ENCODE results near the gene DEFB132.
"Not testable (repeated sequence)": the region's sequence is repeated elsewhere in the genome, so short reads cannot be mapped to it uniquely, and the experiment has no call there.

DEFB132 gene

DNA sequence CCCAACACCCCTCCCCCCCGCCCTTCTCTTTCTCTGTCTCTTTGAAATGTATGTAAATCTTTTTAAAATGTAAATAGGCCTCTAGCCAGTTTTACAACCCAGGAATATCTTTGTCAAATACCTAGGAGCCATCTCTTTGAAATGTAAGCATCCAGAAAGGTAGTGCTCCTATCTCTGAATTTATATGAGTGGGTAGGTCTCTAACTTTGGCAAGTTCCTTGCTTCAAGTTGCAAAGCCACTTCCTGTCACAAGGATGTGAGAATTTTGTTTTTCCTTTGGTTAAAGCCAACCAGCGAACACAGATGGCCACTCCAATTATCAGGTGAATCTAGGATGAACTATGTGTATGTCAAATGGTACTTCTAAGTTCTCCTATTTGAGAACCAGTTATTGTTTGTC lies 6.2 kb upstream of the DEFB132 start:
- Histone ChIP-seq H3K27me3 (ENCODE audit: control insufficient read depth, insufficient read depth, low read length) (no peaks in the 10 kb centered on the region), H3K4me2 (ENCODE audit: low read length) (no peak overlapping the region), H3K9ac (no peak overlapping the region), H3K9me3 (ENCODE audit: control insufficient read depth, low read length) (no peaks in the 10 kb centered on the region), H3K79me2 (no peaks in the 10 kb centered on the region), H3K4me1 (no peaks in the 10 kb centered on the region), H3K4me3 (ENCODE audit: low read depth, low read length) (no peak overlapping the region), H3K36me3 (ENCODE audit: control insufficient read depth, insufficient read depth, low read length) (no peaks in the 10 kb centered on the region), H2AFZ (no peak overlapping the region), H3K27ac (no peak overlapping the region)
- no peak for TF ChIP-seq CTCF (IDR thresholded peaks at IDR 0.05)

DNA sequence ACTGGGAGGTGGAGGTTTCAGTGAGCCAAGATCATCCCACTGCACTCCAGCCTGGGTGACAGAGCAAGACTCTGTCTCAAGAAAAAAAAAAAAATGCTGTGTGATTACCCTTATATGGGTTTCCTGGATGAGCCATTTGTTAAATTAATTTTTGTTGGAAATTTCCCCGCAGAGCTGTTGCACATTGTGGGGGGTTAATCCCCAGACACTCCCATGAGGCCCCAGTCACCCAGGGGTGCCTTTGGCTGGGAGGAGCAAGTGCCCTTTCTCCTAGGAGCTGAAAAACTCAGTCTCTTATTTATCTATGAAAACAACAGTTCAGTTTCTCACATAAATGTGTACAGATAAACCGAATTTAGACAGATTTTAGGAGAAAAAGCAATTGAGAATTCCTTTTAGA lies 4.7 kb upstream of the DEFB132 start:
- H3K4me1 ChIP-seq, result peaks cover 7% of the 10 kb centered on the region
- no peaks in the 10 kb centered on the region for H3K9me3 ChIP-seq (ENCODE audit: control insufficient read depth, low read length)
- H3K9ac ChIP-seq, result no peak overlapping the region
- H3K27ac ChIP-seq, result no peak overlapping the region
- H3K27me3 ChIP-seq (ENCODE audit: control insufficient read depth, insufficient read depth, low read length), result no peaks in the 10 kb centered on the region
- H3K4me3 ChIP-seq (ENCODE audit: low read depth, low read length), result no peak overlapping the region
- H2AFZ ChIP-seq, result no peak overlapping the region
- no peaks in the 10 kb centered on the region for H3K79me2 ChIP-seq
- H3K36me3 ChIP-seq (ENCODE audit: control insufficient read depth, insufficient read depth, low read length), result no peaks in the 10 kb centered on the region
- H3K4me2 ChIP-seq (ENCODE audit: low read length), result no peak overlapping the region
- TF ChIP-seq CTCF (IDR thresholded peaks at IDR 0.05), result no peak

DNA sequence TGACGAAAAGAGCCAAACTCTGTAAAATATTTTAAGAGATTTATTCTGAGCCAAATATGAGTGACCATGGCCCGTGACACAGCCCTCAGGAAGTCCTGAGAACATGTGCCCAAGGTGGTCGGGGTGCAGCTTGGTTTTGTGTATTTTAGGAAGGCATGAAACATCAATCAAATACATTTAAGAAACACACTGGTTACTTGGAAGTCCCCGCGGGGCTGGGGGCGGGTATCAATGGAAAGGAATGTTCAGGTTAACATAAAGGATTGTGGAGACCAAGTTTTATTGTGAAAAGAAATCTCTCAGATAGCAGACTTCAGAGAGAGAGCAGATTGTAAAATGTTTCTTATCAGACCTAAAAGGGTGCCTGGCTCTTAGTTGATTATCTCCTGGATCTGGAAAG lies 4.1 kb upstream of the DEFB132 start:
- peaks cover 12% of the 10 kb centered on the region for H3K4me1 ChIP-seq
- not testable (repeated sequence) for H2AFZ ChIP-seq; H3K4me2 ChIP-seq (ENCODE audit: low read length); H3K4me3 ChIP-seq (ENCODE audit: low read depth, low read length); H3K27me3 ChIP-seq (ENCODE audit: control insufficient read depth, insufficient read depth, low read length); H3K36me3 ChIP-seq (ENCODE audit: control insufficient read depth, insufficient read depth, low read length); H3K9me3 ChIP-seq (ENCODE audit: control insufficient read depth, low read length); H3K27ac ChIP-seq; H3K9ac ChIP-seq; H3K79me2 ChIP-seq

GRCh38 chr20:258269-258858 lies 840 bp downstream of the DEFB132 start:
- H3K9ac ChIP-seq, result no peak overlapping the region
- H3K4me1 ChIP-seq, result peaks cover 20% of the 10 kb centered on the region
- no peaks in the 10 kb centered on the region for H3K79me2 ChIP-seq
- H2AFZ ChIP-seq, result peak overlapping the region; percentile 61
- H3K4me3 ChIP-seq (ENCODE audit: low read depth, low read length), result no peak overlapping the region
- TF ChIP-seq CTCF (IDR thresholded peaks at IDR 0.05), result no peak
- H3K9me3 ChIP-seq (ENCODE audit: control insufficient read depth, low read length), result no peaks in the 10 kb centered on the region
- no peaks in the 10 kb centered on the region for H3K36me3 ChIP-seq (ENCODE audit: control insufficient read depth, insufficient read depth, low read length)
- H3K4me2 ChIP-seq (ENCODE audit: low read length), result no peak overlapping the region
- H3K27me3 ChIP-seq (ENCODE audit: control insufficient read depth, insufficient read depth, low read length), result no peaks in the 10 kb centered on the region
- H3K27ac ChIP-seq, result no peak overlapping the region

DNA sequence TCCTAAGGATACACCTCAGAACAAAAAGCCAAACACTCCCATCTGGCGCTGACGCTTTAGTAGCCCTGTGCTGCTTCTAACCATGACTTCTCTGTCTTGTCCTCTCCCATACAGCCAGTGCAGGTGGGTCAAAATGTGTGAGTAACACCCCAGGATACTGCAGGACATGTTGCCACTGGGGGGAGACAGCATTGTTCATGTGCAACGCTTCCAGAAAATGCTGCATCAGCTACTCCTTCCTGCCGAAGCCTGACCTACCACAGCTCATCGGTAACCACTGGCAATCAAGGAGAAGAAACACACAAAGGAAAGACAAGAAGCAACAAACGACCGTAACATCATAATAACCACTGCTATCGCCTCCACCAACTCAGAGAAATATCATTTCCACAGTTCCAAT lies 1.4 kb downstream of the DEFB132 start:
- Histone ChIP-seq H3K4me3 (ENCODE audit: low read depth, low read length) (peak overlapping the region; percentile 6), H2AFZ (peak overlapping the region; percentile 61), H3K4me1 (peaks cover 20% of the 10 kb centered on the region), H3K9me3 (ENCODE audit: control insufficient read depth, low read length) (no peaks in the 10 kb centered on the region), H3K9ac (no peak overlapping the region), H3K79me2 (no peaks in the 10 kb centered on the region), H3K27ac (peak overlapping the region; percentile 12), H3K27me3 (ENCODE audit: control insufficient read depth, insufficient read depth, low read length) (no peaks in the 10 kb centered on the region), H3K36me3 (ENCODE audit: control insufficient read depth, insufficient read depth, low read length) (no peaks in the 10 kb centered on the region), H3K4me2 (ENCODE audit: low read length) (peak overlapping the region; percentile 18)
- peak; percentile 50 for TF ChIP-seq CTCF (IDR thresholded peaks at IDR 0.05)

All from parathyroid adenoma (tissue), 2 donors.